Measurements from ENCODE around the gene KAZN.

GRCh38 chr1:14986168-14986567, 387.7 kb downstream of the KAZN start:
- TF ChIP-seq RAD21 (conservative IDR thresholded peaks at IDR 0.05 in 1 of 2, IDR thresholded peaks at IDR 0.05 in 1 of 2), result no peak
- no peak for TF ChIP-seq POLR2A (IDR thresholded peaks at IDR 0.05; ENCODE audit: low read length)
- TF ChIP-seq CTCF (IDR thresholded peaks at IDR 0.05), result no peak
- TF ChIP-seq RFX5 (IDR thresholded peaks at IDR 0.05), result no peak
- TF ChIP-seq PHF8 (IDR thresholded peaks at IDR 0.05; ENCODE audit: borderline replicate concordance, low read depth), result no peak
- TF ChIP-seq JUNB (IDR thresholded peaks at IDR 0.05), result no peak
- TF ChIP-seq NR3C1 (IDR thresholded peaks at IDR 0.05), result no peak
- TF ChIP-seq, protein P1, sequence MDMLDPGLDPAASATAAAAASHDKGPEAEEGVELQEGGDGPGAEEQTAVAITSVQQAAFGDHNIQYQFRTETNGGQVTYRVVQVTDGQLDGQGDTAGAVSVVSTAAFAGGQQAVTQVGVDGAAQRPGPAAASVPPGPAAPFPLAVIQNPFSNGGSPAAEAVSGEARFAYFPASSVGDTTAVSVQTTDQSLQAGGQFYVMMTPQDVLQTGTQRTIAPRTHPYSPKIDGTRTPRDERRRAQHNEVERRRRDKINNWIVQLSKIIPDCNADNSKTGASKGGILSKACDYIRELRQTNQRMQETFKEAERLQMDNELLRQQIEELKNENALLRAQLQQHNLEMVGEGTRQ (IDR thresholded peaks at IDR 0.05), result no peak

Data from A549 (cell line).